ENCODE results near the gene CES2.

- TF ChIP-seq CTCF (IDR thresholded peaks at IDR 0.05; ENCODE audit: insufficient read depth, low read length, poor library complexity, severe bottlenecking), result no peak
- no peak for TF ChIP-seq EZH2phosphoT487 (conservative IDR thresholded peaks at IDR 0.05; ENCODE audit: low read length)
Measured at GRCh38 chr16:66886321-66886720, 49.0 kb upstream of the CES2 start.
